HepG2 (cell line): ENCODE data around the gene SLC39A1. TPM values are rescaled to one million over a fixed set of nuclear protein-coding genes. Genes with fewer than 3 reads are reported as not detected.

Source experiments
- ATM ChIP-seq: fragments of 450-650 bp; IDR thresholded peaks from 2 replicates; pipeline ENCODE4 v1.7.1; 2017; ENCODE audit warnings: mild to moderate bottlenecking, borderline replicate concordance
- FOSL2 ChIP-seq: sonication (generic); formaldehyde crosslinking; IDR thresholded peaks from 2 replicates; pipeline ENCODE4 v1.4.0; 2020; ENCODE audit warnings: missing genetic modification reagents
- FOXP1 ChIP-seq, 2 experiments: fragments of 450-650 bp in 1 of 2; IDR thresholded peaks; 2 replicates each; pipeline ENCODE4 v1.6.1; 2017 to 2018; ENCODE audit warnings: antibody characterized with exemption in 1 of 2
- HCFC1 ChIP-seq: fragments of 150-350 bp; IDR thresholded peaks from 2 replicates; pipeline ENCODE4 v1.6.1; 2014; ENCODE audit warnings: low read depth, low read length
- NFYC ChIP-seq: IDR thresholded peaks from 2 replicates; pipeline ENCODE4 v1.6.1; 2016; ENCODE audit warnings: missing genetic modification reagents, missing compliant biosample characterization
- POGK ChIP-seq: sonication (generic); formaldehyde crosslinking; conservative IDR thresholded peaks from 2 replicates; pipeline ENCODE4 v1.8.0; 2022; ENCODE audit warnings: mild to moderate bottlenecking, moderate library complexity, missing genetic modification reagents
- SAFB2 ChIP-seq: sonication (generic); formaldehyde crosslinking; IDR thresholded peaks from 2 replicates; pipeline ENCODE4 v1.5.1; 2020; ENCODE audit warnings: missing genetic modification reagents, low read depth, mild to moderate bottlenecking, borderline replicate concordance
- SAP130 ChIP-seq: IDR thresholded peaks from 2 replicates; pipeline ENCODE4 v1.6.1; 2016; ENCODE audit warnings: low read depth
- SOX6 ChIP-seq, 2 experiments: fragments of 450-650 bp in 1 of 2; sonication (generic) in 1 of 2; formaldehyde crosslinking in 1 of 2; IDR thresholded peaks; 2 replicates each; pipeline versions ENCODE4 v1.4.0 to v1.6.1; 2017 to 2020; ENCODE audit warnings: antibody characterized with exemption in 1 of 2, mild to moderate bottlenecking in 1 of 2, missing genetic modification reagents in 1 of 2
- SRY ChIP-seq: sonication (generic); formaldehyde crosslinking; IDR thresholded peaks from 2 replicates; pipeline ENCODE4 v1.8.0; 2022; ENCODE audit warnings: mild to moderate bottlenecking, missing genetic modification reagents
- TBL1XR1 ChIP-seq: fragments of 150-350 bp; IDR thresholded peaks from 2 replicates; pipeline ENCODE4 v1.6.1; 2014; ENCODE audit warnings: borderline replicate concordance, low read length; ENCODE audit not compliant: partially characterized antibody
- ZNF292 ChIP-seq: sonication (generic); formaldehyde crosslinking; IDR thresholded peaks from 2 replicates; pipeline ENCODE4 v1.8.1; 2022; ENCODE audit warnings: mild to moderate bottlenecking, low read depth, missing genetic modification reagents, borderline replicate concordance
- ZNF484 ChIP-seq: sonication (generic); formaldehyde crosslinking; IDR thresholded peaks from 2 replicates; pipeline ENCODE4 v1.5.1; 2020; ENCODE audit warnings: mild to moderate bottlenecking, low read depth, missing genetic modification reagents, borderline replicate concordance
- ZNF558 ChIP-seq: sonication (generic); formaldehyde crosslinking; IDR thresholded peaks from 2 replicates; pipeline ENCODE4 v1.9.0; 2022; ENCODE audit warnings: mild to moderate bottlenecking, missing genetic modification reagents, borderline replicate concordance
- ZNF709 ChIP-seq: sonication (generic); formaldehyde crosslinking; IDR thresholded peaks from 2 replicates; pipeline ENCODE4 v1.5.0; 2020; ENCODE audit warnings: mild to moderate bottlenecking, missing genetic modification reagents
- polyA plus RNA-seq, 8 experiments: library from polyadenylated mRNA; depleted of rRNA in 3 of 8; stranded (reverse) in 7 of 8; unstranded in 1 of 8; fragments of >200 nt; fragmentation: Illumina TruSeq in 4 of 8; extraction: Trizol in 4 of 8; gene quantifications; 2 replicates each; pipeline versions ENCODE4 v1.2.1 to v1.2.3, GENCODE V29; 2011 to 2016; ENCODE audit warnings: low read depth in 4 of 8, missing spikeins in 1 of 8, mixed read lengths in 1 of 8; ENCODE audit not compliant: insufficient read depth in 1 of 8
- total RNA-seq, 5 experiments: library from RNA; depleted of rRNA; stranded (reverse); fragments of >200 nt; fragmentation: Illumina TruSeq; extraction: Trizol; gene quantifications; 2 replicates each; pipeline ENCODE4 v1.2.3, GENCODE V29; 2016; ENCODE audit warnings: low read depth in 1 of 5
- TF ChIP-seq, protein P1 (sequence below): sonication (generic); formaldehyde crosslinking; IDR thresholded peaks from 2 replicates; pipeline ENCODE4 v1.8.0; 2022; ENCODE audit warnings: mild to moderate bottlenecking, missing genetic modification reagents, moderate library complexity
- TF ChIP-seq, protein P2 (sequence below): sonication (generic); formaldehyde crosslinking; IDR thresholded peaks from 2 replicates; pipeline ENCODE4 v1.9.0; 2022; ENCODE audit warnings: missing genetic modification reagents, mild to moderate bottlenecking, borderline replicate concordance
- TF ChIP-seq, protein P3 (sequence below): sonication (generic); formaldehyde crosslinking; IDR thresholded peaks from 2 replicates; pipeline ENCODE4 v1.9.0; 2021; ENCODE audit warnings: missing genetic modification reagents, borderline replicate concordance
- TF ChIP-seq, protein P4 (sequence below): IDR thresholded peaks from 2 replicates; pipeline ENCODE4 v1.6.1; 2016; ENCODE audit warnings: missing compliant biosample characterization, missing genetic modification reagents, borderline replicate concordance

Gene SLC39A1
- total and polyA plus RNA-seq, 2 of the 13 experiments (the other 11 are each of a cell fraction or from before 2014, with no cell fraction given) = 71.2 to 78.4 TPM

GRCh38 chr1:153958111-153958960 is 5.0 kb downstream of the SLC39A1 start, which contains the start of gene CRTC2 (continued):
- TF ChIP-seq, protein P1, sequence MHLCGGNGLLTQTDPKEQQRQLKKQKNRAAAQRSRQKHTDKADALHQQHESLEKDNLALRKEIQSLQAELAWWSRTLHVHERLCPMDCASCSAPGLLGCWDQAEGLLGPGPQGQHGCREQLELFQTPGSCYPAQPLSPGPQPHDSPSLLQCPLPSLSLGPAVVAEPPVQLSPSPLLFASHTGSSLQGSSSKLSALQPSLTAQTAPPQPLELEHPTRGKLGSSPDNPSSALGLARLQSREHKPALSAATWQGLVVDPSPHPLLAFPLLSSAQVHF (CRISPR knock-in tag) = peak; percentile 59; the same call in 1 of the 2 replicates
- TF ChIP-seq SAP130 (CRISPR knock-in tag) (peak; percentile 84), SRY (CRISPR knock-in tag) (0 out of 2 replicates have a peak, but pooled peaks have one; percentile 28), SOX6 (IDR thresholded peaks at IDR 0.05) (no peak), SOX6 (CRISPR knock-in tag; IDR thresholded peaks at IDR 0.05) (peak; percentile 56), NFYC (CRISPR knock-in tag) (peak; percentile 44; the same call in 1 of the 2 replicates), ZNF292 (CRISPR knock-in tag) (no peak), FOXP1 (IDR thresholded peaks at IDR 0.05) (0 out of 2 replicates have a peak, but pooled peaks have one; percentile 20), FOXP1 (CRISPR knock-in tag; IDR thresholded peaks at IDR 0.05) (no peak), POGK (CRISPR knock-in tag) (peak; percentile 39), HCFC1 (peak; percentile 99), ATM (no peak), ZNF709 (peak; percentile 65; the same call in 1 of the 2 replicates), ZNF484 (CRISPR knock-in tag) (no peak), TBL1XR1 (peak; percentile 87), FOSL2 (CRISPR knock-in tag) (peak; percentile 36; the same call in 1 of the 2 replicates), ZNF558 (CRISPR knock-in tag) (peak; percentile 4; the same call in 1 of the 2 replicates), SAFB2 (CRISPR knock-in tag) (peak; percentile 53; the same call in 1 of the 2 replicates)
- TF ChIP-seq, protein P2, sequence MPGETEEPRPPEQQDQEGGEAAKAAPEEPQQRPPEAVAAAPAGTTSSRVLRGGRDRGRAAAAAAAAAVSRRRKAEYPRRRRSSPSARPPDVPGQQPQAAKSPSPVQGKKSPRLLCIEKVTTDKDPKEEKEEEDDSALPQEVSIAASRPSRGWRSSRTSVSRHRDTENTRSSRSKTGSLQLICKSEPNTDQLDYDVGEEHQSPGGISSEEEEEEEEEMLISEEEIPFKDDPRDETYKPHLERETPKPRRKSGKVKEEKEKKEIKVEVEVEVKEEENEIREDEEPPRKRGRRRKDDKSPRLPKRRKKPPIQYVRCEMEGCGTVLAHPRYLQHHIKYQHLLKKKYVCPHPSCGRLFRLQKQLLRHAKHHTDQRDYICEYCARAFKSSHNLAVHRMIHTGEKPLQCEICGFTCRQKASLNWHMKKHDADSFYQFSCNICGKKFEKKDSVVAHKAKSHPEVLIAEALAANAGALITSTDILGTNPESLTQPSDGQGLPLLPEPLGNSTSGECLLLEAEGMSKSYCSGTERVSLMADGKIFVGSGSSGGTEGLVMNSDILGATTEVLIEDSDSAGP (CRISPR knock-in tag) = peak; percentile 84; the same call in 1 of the 2 replicates
- TF ChIP-seq, protein P3, sequence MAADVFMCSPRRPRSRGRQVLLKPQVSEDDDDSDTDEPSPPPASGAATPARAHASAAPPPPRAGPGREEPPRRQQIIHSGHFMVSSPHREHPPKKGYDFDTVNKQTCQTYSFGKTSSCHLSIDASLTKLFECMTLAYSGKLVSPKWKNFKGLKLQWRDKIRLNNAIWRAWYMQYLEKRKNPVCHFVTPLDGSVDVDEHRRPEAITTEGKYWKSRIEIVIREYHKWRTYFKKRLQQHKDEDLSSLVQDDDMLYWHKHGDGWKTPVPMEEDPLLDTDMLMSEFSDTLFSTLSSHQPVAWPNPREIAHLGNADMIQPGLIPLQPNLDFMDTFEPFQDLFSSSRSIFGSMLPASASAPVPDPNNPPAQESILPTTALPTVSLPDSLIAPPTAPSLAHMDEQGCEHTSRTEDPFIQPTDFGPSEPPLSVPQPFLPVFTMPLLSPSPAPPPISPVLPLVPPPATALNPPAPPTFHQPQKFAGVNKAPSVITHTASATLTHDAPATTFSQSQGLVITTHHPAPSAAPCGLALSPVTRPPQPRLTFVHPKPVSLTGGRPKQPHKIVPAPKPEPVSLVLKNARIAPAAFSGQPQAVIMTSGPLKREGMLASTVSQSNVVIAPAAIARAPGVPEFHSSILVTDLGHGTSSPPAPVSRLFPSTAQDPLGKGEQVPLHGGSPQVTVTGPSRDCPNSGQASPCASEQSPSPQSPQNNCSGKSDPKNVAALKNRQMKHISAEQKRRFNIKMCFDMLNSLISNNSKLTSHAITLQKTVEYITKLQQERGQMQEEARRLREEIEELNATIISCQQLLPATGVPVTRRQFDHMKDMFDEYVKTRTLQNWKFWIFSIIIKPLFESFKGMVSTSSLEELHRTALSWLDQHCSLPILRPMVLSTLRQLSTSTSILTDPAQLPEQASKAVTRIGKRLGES (CRISPR knock-in tag) = peak; percentile 50; the same call in 1 of the 2 replicates
- TF ChIP-seq, protein P4, sequence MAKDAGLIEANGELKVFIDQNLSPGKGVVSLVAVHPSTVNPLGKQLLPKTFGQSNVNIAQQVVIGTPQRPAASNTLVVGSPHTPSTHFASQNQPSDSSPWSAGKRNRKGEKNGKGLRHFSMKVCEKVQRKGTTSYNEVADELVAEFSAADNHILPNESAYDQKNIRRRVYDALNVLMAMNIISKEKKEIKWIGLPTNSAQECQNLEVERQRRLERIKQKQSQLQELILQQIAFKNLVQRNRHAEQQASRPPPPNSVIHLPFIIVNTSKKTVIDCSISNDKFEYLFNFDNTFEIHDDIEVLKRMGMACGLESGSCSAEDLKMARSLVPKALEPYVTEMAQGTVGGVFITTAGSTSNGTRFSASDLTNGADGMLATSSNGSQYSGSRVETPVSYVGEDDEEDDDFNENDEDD (CRISPR knock-in tag) = no peak
